GM19025 (cell line): Measurements from ENCODE around the gene FHOD3.
A peak's percentile ranks its signal among the peaks of the same experiment; 100 is the strongest.

ENCODE experiments used
- ATAC-seq: cut with Tn5 transposase; IDR thresholded peaks from one replicate; pipeline ENCODE4 v1.9.1; 2021; ENCODE audit warnings: mild to moderate bottlenecking, low read depth, moderate library complexity; ENCODE audit not compliant: unreplicated experiment

The FHOD3 gene

DNA sequence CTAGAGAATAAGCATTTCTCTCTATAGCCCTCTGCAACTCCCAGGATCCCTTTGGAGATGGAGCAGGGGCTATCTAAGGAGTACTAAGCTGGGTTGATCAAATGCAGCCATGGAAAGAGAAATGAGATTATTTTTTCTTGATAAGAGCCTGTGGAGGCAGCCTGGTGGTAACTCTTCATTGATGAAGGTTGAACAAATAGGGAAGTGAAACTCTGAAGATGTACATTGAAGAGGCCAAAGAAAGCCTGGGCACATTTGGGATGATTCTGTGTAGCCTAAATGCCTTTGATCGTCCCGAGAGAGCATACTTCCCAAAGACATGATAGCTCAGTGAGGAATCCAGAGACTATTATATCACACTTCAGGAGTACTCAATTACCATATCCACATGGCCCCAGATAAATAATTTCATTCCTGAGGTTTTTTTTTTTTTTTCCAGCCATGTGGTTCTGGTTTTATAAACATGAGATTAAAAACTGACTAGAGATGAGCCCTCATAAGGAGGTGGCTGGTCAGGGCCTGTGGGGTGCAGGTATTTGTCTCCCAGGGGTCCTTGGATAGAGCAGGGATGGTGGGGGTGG, 338.8 kb downstream of the FHOD3 start:
- no peak for ATAC-seq

DNA sequence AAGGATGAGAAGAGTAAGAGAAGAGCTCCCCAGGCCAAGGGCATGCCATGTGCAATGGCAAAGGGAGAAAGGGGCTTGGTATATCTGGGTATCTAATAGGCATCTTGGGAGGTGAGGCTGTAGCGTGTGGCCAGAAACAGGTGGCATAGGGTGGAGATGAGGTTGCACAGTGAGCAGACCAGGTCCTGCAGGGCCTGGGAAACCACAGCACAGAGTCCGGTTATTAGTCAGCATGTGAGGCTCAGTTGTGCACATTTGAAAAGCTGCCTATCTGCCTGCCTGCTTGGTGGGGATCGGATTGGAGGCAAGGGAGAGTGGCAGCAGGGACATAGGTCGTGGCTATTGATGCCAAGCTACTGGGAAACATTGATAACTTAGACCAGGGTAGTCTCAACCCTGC, 340.7 kb downstream of the FHOD3 start:
- ATAC-seq = peak; percentile 88

DNA sequence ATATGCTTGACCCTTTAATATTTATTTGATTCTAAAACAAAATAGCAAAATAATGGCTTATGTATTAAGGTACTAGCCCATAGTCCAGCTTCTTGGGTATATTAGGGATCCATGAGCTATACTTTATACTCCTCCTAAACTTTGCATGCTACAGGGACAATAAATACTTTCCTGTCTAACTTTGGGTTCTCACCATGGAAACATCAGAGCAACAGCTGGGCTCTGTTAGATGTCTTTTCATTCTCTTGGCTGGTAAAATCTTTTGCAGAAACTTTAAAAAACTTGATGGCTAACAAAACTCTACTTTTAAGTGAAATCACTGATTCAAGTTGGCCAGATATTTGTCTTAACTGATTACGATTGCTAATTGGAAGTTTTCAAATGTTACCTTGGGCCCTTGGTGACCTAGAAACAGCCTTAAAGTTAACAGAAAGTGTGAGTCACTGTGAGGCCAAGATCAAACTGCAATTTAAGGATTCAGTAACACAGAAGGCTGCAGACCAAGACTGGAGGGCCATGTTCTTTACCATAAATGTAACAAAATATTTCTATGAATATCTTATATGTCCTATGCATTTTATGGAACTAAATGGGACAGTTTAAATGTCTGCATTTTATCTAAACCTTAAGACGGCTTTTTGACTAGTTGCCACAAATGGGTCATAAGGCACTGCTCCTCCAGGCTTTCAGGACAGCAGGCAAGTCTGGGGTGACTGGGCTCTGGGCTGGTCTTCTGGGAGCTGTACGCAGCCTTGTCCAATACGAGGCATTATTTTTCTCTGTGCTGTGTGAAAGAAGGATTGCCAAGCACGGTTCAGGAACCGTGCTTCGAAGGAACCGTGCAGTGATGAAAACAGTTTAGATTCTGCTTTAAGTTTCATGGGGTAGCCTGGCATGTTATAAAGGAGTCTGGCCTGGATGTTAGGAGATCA, 342.8 kb downstream of the FHOD3 start:
- ATAC-seq = no peak

DNA sequence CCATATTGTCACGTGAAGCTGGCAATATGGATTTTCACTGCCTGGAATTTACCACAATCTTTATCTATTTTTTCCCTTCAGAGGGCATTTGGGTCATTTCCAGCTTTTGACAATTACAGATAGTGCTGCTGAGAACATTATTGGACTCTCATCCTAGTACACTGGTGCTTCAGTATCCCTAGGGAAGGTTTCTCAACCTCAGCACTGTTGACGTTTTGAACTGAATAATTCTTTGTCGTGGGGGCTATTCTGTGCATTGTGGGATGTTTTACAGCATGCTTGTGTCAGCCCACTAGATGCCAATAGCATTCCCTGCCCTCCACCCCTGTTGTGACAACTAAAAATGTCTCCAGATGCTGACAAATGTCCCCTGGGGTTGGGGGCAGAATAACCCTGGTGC, 345.5 kb downstream of the FHOD3 start:
- ATAC-seq = no peak

DNA sequence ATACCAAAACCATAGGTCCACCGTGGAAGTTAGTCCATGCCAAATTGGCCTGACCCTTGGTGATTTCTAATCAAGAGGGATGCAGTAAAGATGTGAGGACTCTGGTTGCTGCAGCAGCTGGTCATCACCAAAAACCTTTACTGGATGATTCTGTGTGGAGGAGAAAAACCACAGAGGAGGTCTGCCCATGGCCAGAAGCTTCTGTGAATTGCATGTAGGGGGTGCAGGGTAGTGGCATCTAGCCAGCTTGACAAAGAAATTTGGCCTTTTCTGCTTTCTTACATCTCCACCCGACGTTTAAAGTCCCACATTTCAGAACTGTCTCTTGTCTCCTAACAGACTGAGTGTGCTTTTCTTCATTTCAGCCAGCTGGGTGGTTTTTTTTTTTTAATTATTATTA, 351.3 kb downstream of the FHOD3 start:
- no peak for ATAC-seq

DNA sequence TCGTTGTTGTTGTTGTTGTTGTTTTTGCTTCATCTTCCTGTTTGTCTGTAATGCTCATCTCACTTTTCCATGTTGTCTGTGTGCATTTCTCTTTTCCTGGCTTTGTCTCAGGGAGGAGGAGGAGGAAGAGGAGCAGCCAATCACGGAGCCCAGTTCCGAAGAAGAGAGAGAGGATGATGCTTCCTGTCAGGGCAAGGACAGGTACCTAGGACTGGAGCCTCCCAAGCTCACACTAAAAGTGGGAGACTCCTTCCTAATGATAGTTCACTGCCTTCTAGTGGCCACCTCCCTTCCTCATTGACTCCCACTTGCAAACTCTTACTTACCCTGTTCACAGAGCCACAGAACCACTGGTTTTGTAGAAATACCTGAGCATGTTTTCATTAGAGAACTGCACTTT, 351.7 kb downstream of the FHOD3 start:
- no peak for ATAC-seq

DNA sequence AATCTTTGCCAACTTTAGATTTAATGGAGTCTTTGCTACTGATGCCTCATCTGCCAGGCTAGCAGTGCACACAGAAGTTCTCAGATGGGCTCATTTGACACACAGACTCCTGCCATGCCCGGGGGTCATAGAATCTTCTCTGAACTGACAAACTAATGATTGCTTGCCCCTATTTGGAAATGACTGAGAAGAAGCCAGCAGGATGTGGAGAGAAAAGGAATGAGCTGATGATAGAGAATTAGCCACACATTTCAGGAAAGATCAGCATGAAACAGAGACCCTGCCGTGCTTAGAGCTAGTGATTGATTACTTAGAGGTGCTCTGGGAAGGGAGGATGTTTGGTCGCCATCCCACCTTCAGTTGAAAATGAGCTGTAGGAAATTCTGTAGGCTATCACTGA, 352.8 kb downstream of the FHOD3 start:
- ATAC-seq = no peak

DNA sequence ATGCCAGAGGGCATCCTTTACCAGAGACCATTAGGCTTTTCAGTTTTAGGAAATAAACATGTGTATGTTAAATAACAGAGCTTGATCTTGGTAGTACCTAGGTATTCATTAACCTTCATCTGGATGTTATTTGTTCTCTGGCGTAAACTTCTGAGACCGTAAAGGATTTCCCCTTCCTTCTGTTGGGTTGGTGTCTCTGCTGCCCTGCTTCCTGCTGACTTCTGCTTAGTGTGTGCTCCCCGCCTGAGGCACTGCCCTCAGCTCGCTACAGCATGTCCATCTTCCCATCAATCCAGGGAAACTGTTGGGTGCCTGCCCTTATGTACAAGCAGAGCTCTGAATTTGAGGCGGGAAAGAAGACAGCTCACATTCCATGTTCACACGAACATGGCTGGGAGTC, 353.4 kb downstream of the FHOD3 start:
- peak; percentile 87 for ATAC-seq

DNA sequence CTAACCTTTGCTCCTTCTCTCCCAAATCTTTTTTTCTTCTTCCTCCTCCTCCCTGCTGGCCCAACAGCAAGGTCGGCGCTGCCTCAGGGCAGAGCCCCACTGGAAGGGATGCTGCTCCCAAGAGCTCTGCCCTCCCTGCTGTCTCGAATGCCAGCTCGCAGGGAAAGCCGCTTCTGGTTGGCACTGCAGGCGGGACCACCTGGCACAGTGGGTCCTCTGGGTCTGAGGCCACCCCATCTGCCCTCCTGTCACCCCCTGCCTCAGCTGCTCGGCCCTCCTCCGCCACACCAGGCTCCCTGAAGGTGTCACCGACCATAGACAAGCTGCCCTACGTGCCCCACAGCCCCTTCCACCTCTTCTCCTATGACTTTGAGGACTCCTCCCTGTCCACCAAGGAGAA, 355.0 kb downstream of the FHOD3 start:
- no peak for ATAC-seq

DNA sequence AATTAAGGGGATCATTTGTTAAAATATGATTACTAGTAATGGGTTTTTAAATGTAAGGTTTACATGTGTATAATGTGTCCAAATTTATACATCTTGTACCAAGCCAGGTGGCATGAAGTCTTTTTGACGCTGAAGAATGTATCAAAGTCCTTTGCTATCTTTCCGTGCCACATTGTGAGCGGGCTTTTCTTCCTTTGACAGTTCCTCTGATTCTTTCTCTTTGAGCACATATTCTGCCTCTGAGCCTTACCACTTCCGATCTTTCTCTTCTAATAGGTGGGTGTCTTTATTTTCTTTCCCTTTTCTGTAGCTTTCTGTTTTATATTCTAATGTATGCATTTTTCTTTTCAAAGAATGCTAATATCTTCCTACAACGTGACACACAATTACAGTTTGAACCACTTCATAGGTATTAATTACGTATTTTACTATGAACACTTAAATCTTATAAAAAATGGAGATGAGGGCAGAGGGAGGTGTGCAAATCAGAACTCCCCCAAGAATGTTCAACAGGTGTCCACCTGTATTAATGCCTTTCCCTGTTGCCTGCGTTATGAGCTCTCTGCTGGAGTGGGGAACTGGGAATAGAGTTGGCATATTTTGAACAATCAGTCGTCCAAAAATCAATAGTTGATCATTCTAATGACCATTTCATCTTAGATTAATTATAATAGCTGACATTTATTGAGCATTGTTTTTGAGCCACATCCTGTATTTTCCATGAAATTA, 355.8 kb downstream of the FHOD3 start:
- ATAC-seq = no peak

DNA sequence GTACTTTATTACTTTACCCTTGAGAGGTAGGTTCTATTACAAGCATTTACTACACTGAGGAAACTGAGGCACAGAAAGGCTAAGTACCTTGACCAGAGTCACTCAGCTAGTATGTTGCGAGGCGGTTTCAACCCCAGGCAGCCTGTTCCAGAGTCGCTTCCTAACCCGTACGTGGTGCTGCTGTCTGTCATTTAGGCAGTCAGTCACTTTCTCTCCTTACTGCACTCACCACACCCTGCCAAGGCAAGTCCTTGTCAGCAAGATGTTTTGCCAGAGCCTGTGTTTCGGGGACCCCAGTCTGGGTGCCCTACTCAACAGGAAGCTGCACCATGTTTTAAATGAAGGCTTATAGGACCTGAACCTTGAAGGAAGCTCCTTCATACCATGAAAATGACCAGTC, 356.4 kb downstream of the FHOD3 start:
- no peak for ATAC-seq

DNA sequence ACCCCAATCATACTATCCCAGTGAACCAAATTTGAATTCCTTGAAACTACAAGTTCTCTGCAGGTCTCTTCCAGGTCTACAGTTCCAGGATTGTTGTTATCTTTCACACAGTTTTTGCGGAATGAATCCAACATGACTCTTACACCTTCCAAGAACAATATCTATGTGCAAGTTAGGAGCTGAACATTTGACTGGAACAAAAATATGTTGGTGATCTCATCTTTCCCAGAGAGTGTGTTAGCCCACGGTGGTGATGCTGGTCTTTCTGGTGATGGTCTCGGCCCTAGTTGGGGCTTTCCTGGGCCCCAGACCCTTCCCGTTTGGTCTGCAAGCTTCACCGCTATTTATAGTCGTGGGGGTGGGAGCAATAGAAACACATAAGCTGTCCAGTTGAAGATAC, 357.6 kb downstream of the FHOD3 start:
- no peak for ATAC-seq

DNA sequence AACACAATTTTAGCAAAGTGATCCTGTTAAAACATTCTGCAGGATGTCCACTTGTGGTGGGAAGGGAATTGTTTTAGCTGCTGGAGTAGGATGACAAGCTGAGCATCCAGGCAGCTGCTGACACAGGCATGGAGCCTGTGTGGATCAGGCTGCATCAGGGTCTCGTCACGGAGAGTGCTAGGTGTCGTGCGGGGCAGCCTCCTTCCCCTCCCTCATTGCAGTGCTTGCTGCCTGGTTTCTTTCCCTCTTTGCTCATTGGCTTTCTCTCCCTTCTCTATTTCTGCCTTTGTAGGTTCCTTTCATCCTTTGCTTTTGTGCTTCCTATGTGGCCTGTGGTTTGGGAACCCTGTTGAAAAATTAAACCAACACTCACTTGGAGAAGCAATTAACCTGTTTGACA, 358.4 kb downstream of the FHOD3 start:
- no peak for ATAC-seq

DNA sequence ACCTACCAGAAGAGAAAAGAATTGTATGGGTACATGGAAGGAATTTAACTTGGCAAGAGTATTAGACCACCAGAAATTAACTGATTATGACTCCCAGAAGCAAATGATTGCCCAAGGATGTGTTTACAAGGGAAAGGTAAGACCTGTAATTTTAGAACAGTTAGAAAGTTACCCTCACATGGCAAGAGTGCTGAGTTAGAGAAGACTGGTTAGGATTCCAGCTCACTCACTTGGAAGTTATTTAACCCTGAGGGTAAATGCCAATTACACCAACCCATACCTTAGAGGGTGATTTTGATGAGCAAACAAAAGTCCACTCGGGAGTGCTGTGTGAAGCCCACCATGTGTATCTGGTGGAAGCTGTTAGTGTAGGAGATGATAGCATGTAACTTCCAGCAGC, 361.1 kb downstream of the FHOD3 start:
- no peak for ATAC-seq

DNA sequence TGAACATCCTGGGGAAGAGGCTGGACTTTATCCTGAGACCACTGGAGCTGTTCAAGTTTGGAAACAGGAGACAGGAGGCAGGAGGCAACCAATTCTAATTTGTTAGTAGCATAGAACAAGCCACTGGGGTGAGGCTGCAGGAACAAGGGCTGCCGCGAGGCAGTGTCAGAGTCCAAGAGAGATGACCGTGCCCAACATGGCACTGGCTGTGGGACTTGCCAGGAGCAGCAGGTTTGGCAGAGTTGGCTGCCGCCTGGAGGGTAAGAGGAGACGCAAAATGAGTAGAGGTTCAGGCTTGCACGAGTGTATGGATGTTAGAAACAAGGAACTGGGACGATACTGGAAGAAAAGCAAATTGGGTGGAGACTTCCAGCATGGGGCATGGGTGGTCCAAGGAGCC, 362.8 kb downstream of the FHOD3 start:
- ATAC-seq = no peak

DNA sequence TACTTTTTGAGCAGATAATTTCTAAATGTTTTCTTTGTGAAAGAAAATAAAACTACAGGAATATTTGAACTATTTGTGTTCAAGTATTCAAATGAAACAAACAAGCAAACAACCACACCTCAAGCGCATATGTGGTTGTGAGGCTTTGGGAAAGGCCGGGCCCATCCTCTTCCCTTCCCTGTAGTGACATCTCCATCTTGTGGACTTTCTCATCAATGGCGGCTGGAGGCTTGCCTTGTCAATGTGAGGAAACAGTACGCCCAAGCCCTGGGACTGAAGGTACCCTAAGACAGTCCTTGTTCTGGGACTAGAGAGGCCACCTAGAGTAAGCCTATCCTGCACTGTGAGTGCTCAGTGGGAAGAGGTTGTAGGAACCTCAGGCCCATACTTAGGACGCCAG, 364.5 kb downstream of the FHOD3 start:
- no peak for ATAC-seq

DNA sequence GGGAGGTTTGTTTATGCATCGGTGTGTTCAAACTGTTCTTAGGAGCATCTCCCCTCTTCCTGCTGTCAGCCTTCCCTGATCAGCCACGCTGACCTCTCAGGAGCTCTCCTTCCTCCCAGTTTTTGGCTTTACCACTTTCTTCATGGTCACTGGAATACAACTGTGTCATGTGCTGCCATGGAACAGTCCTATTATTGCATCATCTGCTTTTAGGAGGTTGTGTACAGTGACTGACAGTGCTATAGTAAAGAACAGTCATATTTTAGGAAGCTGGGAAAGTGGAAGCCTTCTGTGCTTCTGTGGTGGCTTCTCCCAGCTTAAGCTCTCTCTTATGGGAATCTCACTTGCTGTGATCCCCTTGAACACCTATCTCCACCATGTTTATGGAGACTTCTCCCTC, 365.8 kb downstream of the FHOD3 start:
- no peak for ATAC-seq

DNA sequence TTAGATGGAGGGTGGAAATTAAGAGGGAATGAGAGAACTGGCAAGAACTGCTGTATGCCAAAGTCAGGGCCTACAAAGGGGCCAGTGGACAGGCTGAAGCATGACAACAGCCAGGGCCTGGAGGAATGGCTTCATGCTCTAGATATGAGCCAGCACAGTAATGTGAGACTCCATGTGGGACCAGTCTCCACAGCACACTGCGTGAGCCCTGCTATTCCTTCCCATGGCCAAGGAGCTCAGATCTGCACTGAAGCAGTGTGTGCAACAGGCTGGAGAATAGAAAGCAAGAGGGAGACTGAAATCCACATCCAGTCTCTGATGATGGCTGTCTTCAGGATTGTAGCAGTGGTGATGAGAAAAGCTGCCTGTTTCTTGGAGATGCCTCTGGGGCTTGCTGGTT, 368.4 kb downstream of the FHOD3 start:
- no peak for ATAC-seq

DNA sequence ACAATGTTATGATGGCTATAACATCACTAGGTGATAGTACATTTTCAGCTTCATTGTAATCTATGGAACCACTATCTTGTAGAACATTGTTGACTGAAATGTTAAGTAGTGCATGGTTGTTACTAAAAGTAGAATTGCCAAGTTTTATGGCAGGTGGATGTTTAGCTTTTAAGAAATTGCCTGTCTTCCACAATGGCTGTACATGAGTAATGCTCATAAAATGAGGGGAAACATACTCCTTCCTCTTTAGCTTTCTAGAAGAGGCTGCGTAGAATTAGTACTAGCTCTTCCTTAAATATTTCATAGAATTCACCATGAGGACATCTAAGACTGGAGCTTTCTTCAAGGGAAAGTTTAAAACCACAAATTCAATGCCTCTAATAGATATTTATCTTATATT, 370.3 kb downstream of the FHOD3 start:
- ATAC-seq = no peak

DNA sequence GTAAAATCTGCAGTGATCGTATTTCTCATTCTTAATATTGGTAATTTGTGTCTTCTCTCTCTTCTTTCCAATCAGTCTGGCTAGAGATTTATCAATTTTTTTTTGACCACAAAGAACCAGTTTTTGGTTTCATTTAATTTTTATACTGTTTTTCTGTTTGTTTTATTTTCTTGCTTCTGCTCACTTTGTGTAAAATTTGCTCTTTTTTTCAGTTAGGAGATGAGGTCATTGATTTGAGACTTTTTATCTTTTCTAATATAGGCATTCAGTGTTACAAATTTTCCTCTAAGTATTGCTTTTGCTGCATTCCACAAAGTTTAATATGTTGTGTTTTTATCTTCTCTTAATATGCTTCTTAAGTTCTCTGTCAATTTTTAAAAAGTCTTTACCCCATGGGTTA, 370.8 kb downstream of the FHOD3 start:
- ATAC-seq = no peak
